BJ (cell line): ENCODE data around the gene MRM1. TPM values are rescaled to one million over a fixed set of nuclear protein-coding genes. Genes with fewer than 3 reads are reported as not detected.

ENCODE experiments used
- CTCF ChIA-PET: fragments of 350-600 bp; formaldehyde crosslinking; extraction: SDS; loops from one replicate; lab custom pipeline; 2021; ENCODE audit warnings: antibody characterized with exemption, inconsistent platforms; lab: Yijun Ruan, JAX
- POLR2A ChIA-PET: fragments of 300-600 bp; sonication (Branson Sonifier 250); formaldehyde crosslinking; extraction: SDS; loops from one replicate; lab custom pipeline; 2021; ENCODE audit warnings: antibody characterized with exemption; lab: Charles Lee
- DNase-seq: peaks from one replicate; pipeline ENCODE4 v3.0.0-alpha.2; 2011; ENCODE audit warnings: low read depth
- H3K27me3 ChIP-seq: 2 replicates; pipeline ENCODE4 v1.6.0; 2011; ENCODE audit warnings: low read length; ENCODE audit not compliant: control insufficient read depth, insufficient read depth
- H3K36me3 ChIP-seq: 2 replicates; pipeline ENCODE4 v1.5.1; 2011; ENCODE audit warnings: low read length; ENCODE audit not compliant: control insufficient read depth, insufficient read depth
- H3K4me3 ChIP-seq: 2 replicates; pipeline ENCODE4 v1.5.1; 2011; ENCODE audit warnings: low read depth, mild to moderate bottlenecking, control low read depth, low read length
- CTCF ChIP-seq: IDR thresholded peaks from 2 replicates; pipeline ENCODE4 v1.5.1; 2011; ENCODE audit warnings: low read depth, mild to moderate bottlenecking, control low read depth, inconsistent platforms, low read length, moderate library complexity; ENCODE audit not compliant: insufficient read depth
- polyA plus RNA-seq: library from polyadenylated mRNA; depleted of rRNA; stranded (reverse); fragments of >200 nt; gene quantifications from 2 replicates; pipeline ENCODE4 v1.2.3, GENCODE V29; 2011

MRM1 gene
- polyA plus RNA-seq, 1 experiment = 3.9 TPM

GRCh38 chr17:36623281-36623680 lies 21.9 kb downstream of the MRM1 start:
- no peak for TF ChIP-seq CTCF
- no peaks in the 10 kb centered on the region for H3K36me3 ChIP-seq
- peaks cover 8% of the 10 kb centered on the region for H3K27me3 ChIP-seq
- CTCF ChIA-PET = interaction anchor here (0.6 to 4.0 kb wide), 3 partner anchors 13 to 424 kb away, joined by 4 to 35 read pairs (median 16); partner anchors contain the start of gene MRM1
- POLR2A ChIA-PET = no interaction called here
- H3K4me3 ChIP-seq = no peak overlapping the region
- no peak for DNase-seq

DNA sequence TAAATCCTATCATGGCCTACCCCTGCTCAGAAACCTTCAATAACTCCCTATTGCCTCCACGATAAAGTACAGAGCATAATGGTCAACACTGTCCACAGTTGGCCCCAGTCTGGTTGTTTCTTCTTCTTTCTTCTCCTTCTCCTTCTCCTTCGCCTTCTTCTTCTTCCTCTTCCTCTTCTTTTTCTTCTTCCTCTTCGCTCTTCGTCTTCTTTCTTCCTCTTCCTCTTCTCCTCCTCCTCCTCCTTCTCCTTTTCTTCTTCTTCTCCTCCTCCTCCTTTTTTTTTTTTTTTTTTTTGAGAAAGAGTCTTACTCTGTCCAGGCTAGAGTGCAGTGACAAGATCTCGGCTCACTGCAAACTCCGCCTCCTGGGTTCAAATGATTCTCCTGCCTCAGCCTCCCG lies 23.8 kb downstream of the MRM1 start:
- Histone ChIP-seq H3K36me3 (no peaks in the 10 kb centered on the region), H3K27me3 (peaks cover 6% of the 10 kb centered on the region), H3K4me3 (no peak overlapping the region)
- CTCF ChIA-PET = interaction anchor here (0.7 to 4.0 kb wide), 15 partner anchors 8 to 631 kb away, joined by 3 to 35 read pairs (median 5); partner anchors contain the start of gene MRM1
- DNase-seq = no peak
- POLR2A ChIA-PET = no interaction called here
- TF ChIP-seq CTCF = no peak

DNA sequence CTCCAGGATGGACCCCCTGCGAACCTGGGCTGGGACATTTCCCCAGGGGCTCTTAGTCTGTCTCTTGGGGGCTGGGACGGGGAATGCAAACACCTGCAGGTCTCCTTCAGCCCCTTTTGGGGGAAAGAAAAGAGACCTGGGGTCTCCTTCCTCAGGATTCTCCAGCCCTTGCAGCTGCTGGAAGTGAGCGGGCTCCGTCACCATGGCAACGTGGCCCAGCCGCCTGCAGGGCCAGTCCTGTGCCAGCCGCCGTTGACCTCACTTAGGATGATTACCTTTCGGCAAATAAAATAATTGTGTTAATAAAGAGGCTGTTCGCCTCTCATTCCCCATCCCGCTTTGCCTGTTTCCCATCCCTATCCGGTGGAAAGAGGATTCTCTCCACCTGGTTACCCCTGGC lies 25.7 kb downstream of the MRM1 start:
- no peak for TF ChIP-seq CTCF
- Histone ChIP-seq H3K4me3 (no peak overlapping the region), H3K27me3 (peaks cover 5% of the 10 kb centered on the region), H3K36me3 (no peaks in the 10 kb centered on the region)
- ChIA-PET CTCF (interaction anchor here (2.8 to 6.7 kb wide), 5 partner anchors 11 to 614 kb away, joined by 21 to 81 read pairs (median 37); partner anchors contain the start of gene MRM1), POLR2A (no interaction called here)
- DNase-seq = no peak

- Histone ChIP-seq H3K36me3 (no peaks in the 10 kb centered on the region), H3K4me3 (no peak overlapping the region), H3K27me3 (peaks cover 18% of the 10 kb centered on the region)
- no peak for DNase-seq
- TF ChIP-seq CTCF = no peak
- POLR2A ChIA-PET = no interaction called here
- CTCF ChIA-PET = interaction anchor here (0.6 to 6.7 kb wide), 18 partner anchors 8 to 922 kb away, joined by 3 to 81 read pairs (median 5); no protein-coding TSS in a partner anchor
Measured at GRCh38 chr17:36628576-36628975, 27.2 kb downstream of the MRM1 start.

GRCh38 chr17:36629252-36629847 lies 28.0 kb downstream of the MRM1 start:
- Histone ChIP-seq H3K27me3 (peaks cover 16% of the 10 kb centered on the region), H3K4me3 (no peak overlapping the region), H3K36me3 (no peaks in the 10 kb centered on the region)
- CTCF ChIA-PET = interaction anchor here (0.6 to 6.7 kb wide), 17 partner anchors 9 to 744 kb away, joined by 3 to 81 read pairs (median 5); no protein-coding TSS in a partner anchor
- POLR2A ChIA-PET = no interaction called here
- peak; percentile 97 for TF ChIP-seq CTCF
- no peak for DNase-seq
